IMR-90 (cell line): Measurements from ENCODE around the gene RNF112. TPM values are rescaled to one million over a fixed set of nuclear protein-coding genes. Genes with fewer than 3 reads are reported as not detected.

ENCODE experiments used
- ATAC-seq: fragments of 200-7000 bp; cut with Tn5 transposase; 2 replicates; pipeline ENCODE4 v1.9.1; 2020; ENCODE audit warnings: low read depth, mild to moderate bottlenecking, moderate library complexity
- BruUV-seq: library from RNA; stranded (reverse); fragments of 400-500 nt; replicated peaks from 2 replicates; lab custom pipeline; 2021; lab: Mats Ljungman, UMichigan
- CTCF ChIA-PET: fragments of 300-600 bp; formaldehyde crosslinking; extraction: SDS; loops from one replicate; lab custom pipeline; 2021; ENCODE audit warnings: antibody characterized with exemption; lab: Yijun Ruan, JAX
- POLR2A ChIA-PET: fragments of 300-600 bp; sonication (Branson Sonifier 250); formaldehyde crosslinking; loops from one replicate; lab custom pipeline; 2022; ENCODE audit warnings: antibody characterized with exemption; ENCODE audit not compliant: unreplicated experiment; lab: Charles Lee
- DNase-seq: peaks from one replicate; pipeline ENCODE4 v3.0.0; 2013
- H2AFZ ChIP-seq: replicated peaks from 2 replicates; pipeline ENCODE3; 2013; ENCODE audit warnings: low read length, mild to moderate bottlenecking; ENCODE audit not compliant: poor library complexity
- H2AK5ac ChIP-seq: 2 replicates; pipeline ENCODE4 v1.6.1; 2013; ENCODE audit warnings: low read depth, low read length, inconsistent platforms
- H2AK9ac ChIP-seq: replicated peaks from 2 replicates; pipeline ENCODE3; 2013; ENCODE audit warnings: mild to moderate bottlenecking, low read depth, low read length, moderate library complexity; ENCODE audit not compliant: poor library complexity
- H2BK120ac ChIP-seq: 2 replicates; pipeline ENCODE4 v1.6.1; 2013; ENCODE audit warnings: low read depth, low read length, inconsistent platforms
- H2BK15ac ChIP-seq: 3 replicates; pipeline ENCODE4 v1.6.1; 2013; ENCODE audit warnings: low read depth, low read length, inconsistent platforms
- H2BK20ac ChIP-seq: 2 replicates; pipeline ENCODE4 v1.6.1; 2013; ENCODE audit warnings: low read depth, mild to moderate bottlenecking, inconsistent platforms, low read length, moderate library complexity
- H2BK5ac ChIP-seq: 2 replicates; pipeline ENCODE4 v1.6.1; 2013; ENCODE audit warnings: mild to moderate bottlenecking, low read depth, low read length, inconsistent platforms; ENCODE audit not compliant: poor library complexity, severe bottlenecking
- H3K14ac ChIP-seq: replicated peaks from 2 replicates; pipeline ENCODE4 v1.6.1; 2013; ENCODE audit warnings: low read depth, low read length, inconsistent platforms
- H3K18ac ChIP-seq: 2 replicates; pipeline ENCODE4 v1.6.1; 2013; ENCODE audit warnings: low read depth, low read length, control low read depth
- H3K23ac ChIP-seq: 2 replicates; pipeline ENCODE4 v1.6.1; 2013; ENCODE audit warnings: low read depth, low read length, inconsistent platforms
- H3K27ac ChIP-seq: 2 replicates; pipeline ENCODE4 v1.5.1; 2013; ENCODE audit warnings: mild to moderate bottlenecking, control low read depth, low read length; ENCODE audit not compliant: insufficient read depth
- H3K27me3 ChIP-seq: 2 replicates; pipeline ENCODE4 v1.6.1; 2013; ENCODE audit warnings: low read length; ENCODE audit not compliant: control insufficient read depth, insufficient read depth
- H3K36me3 ChIP-seq: 2 replicates; pipeline ENCODE4 v1.6.1; 2013; ENCODE audit warnings: low read length, mixed read lengths; ENCODE audit not compliant: control insufficient read depth, insufficient read depth
- H3K4ac ChIP-seq: 2 replicates; pipeline ENCODE4 v1.6.1; 2013; ENCODE audit warnings: low read depth, low read length, inconsistent platforms
- H3K4me1 ChIP-seq: 2 replicates; pipeline ENCODE4 v1.6.1; 2013; ENCODE audit warnings: low read length, mixed read lengths; ENCODE audit not compliant: control insufficient read depth, insufficient read depth
- H3K4me2 ChIP-seq: 2 replicates; pipeline ENCODE4 v1.6.1; 2013; ENCODE audit warnings: low read depth, mild to moderate bottlenecking, control low read depth, low read length, moderate library complexity
- H3K4me3 ChIP-seq: 2 replicates; pipeline ENCODE4 v1.5.1; 2013; ENCODE audit warnings: low read depth, mild to moderate bottlenecking, control low read depth, low read length, moderate library complexity; ENCODE audit not compliant: insufficient read depth
- H3K56ac ChIP-seq: 2 replicates; pipeline ENCODE4 v1.6.1; 2013; ENCODE audit warnings: low read length, inconsistent platforms; ENCODE audit not compliant: insufficient read depth; ENCODE audit errors: extremely low read depth
- H3K79me1 ChIP-seq, 2 experiments: 2 replicates each; pipeline ENCODE4 v1.6.1; 2013; ENCODE audit warnings: low read length in 2 of 2, inconsistent platforms in 1 of 2, low read depth in 1 of 2
- H3K9ac ChIP-seq: 2 replicates; pipeline ENCODE4 v1.6.1; 2013; ENCODE audit warnings: low read depth, low read length, control low read depth
- H3K9me1 ChIP-seq: 2 replicates; pipeline ENCODE4 v1.6.1; 2013; ENCODE audit warnings: low read length, inconsistent platforms; ENCODE audit not compliant: insufficient read depth
- H3K9me3 ChIP-seq: 2 replicates; pipeline ENCODE4 v1.6.1; 2013; ENCODE audit warnings: low read length; ENCODE audit not compliant: control insufficient read depth, insufficient read depth
- H4K20me1 ChIP-seq: 2 replicates; pipeline ENCODE4 v1.6.1; 2013; ENCODE audit warnings: low read length, inconsistent platforms; ENCODE audit not compliant: insufficient read depth
- H4K5ac ChIP-seq: 2 replicates; pipeline ENCODE4 v1.6.1; 2013; ENCODE audit warnings: mild to moderate bottlenecking, low read depth, low read length, control low read depth
- H4K8ac ChIP-seq, 2 experiments: 2 replicates each; pipeline ENCODE4 v1.6.1; 2013; ENCODE audit warnings: low read depth in 2 of 2, low read length in 2 of 2, control low read depth in 1 of 2, inconsistent platforms in 1 of 2
- H4K91ac ChIP-seq: 2 replicates; pipeline ENCODE4 v1.6.1; 2013; ENCODE audit warnings: low read depth, low read length, inconsistent platforms; ENCODE audit not compliant: insufficient read depth
- BHLHE40 ChIP-seq: fragments of 150-350 bp; IDR thresholded peaks from 2 replicates; pipeline ENCODE4 v1.6.1; 2016; ENCODE audit warnings: mild to moderate bottlenecking, low read depth, low read length
- CHD1 ChIP-seq: IDR thresholded peaks from 2 replicates; pipeline ENCODE4 v1.6.1; 2012; ENCODE audit warnings: low read depth, low read length, improper control_type of control experiment
- CTCF ChIP-seq: conservative IDR thresholded peaks from 2 replicates; pipeline ENCODE4 v1.5.1; 2012; ENCODE audit warnings: mild to moderate bottlenecking, low read depth, low read length, improper control_type of control experiment
- ELK1 ChIP-seq: fragments of 150-350 bp; IDR thresholded peaks from 2 replicates; pipeline ENCODE4 v1.6.1; 2016; ENCODE audit warnings: low read depth, mild to moderate bottlenecking, low read length, moderate library complexity, borderline replicate concordance
- MAZ ChIP-seq: IDR thresholded peaks from 2 replicates; pipeline ENCODE4 v1.6.1; 2012; ENCODE audit warnings: low read depth, mild to moderate bottlenecking, low read length, improper control_type of control experiment, moderate library complexity, borderline replicate concordance
- MXI1 ChIP-seq: IDR thresholded peaks from 2 replicates; pipeline ENCODE4 v1.6.1; 2012; ENCODE audit warnings: low read depth, mild to moderate bottlenecking, low read length, moderate library complexity, borderline replicate concordance
- NFE2L2 ChIP-seq: fragments of 150-350 bp; IDR thresholded peaks from 2 replicates; pipeline ENCODE4 v1.6.1; 2016; ENCODE audit warnings: low read depth, mild to moderate bottlenecking, low read length
- POLR2A ChIP-seq: IDR thresholded peaks from 2 replicates; pipeline ENCODE4 v1.6.1; 2012; ENCODE audit warnings: mild to moderate bottlenecking, low read depth, low read length
- RCOR1 ChIP-seq: IDR thresholded peaks from 2 replicates; pipeline ENCODE4 v1.6.1; 2012; ENCODE audit warnings: mild to moderate bottlenecking, low read length, improper control_type of control experiment; ENCODE audit not compliant: insufficient replicate concordance
- RFX5 ChIP-seq: IDR thresholded peaks from 2 replicates; pipeline ENCODE4 v1.8.0; 2012; ENCODE audit warnings: low read depth, mild to moderate bottlenecking, low read length, moderate library complexity
- USF2 ChIP-seq: fragments of 150-350 bp; IDR thresholded peaks from 2 replicates; pipeline ENCODE4 v1.6.1; 2017; ENCODE audit warnings: mild to moderate bottlenecking, antibody characterized with exemption, low read length, low read depth
- WGBS, 2 experiments: methylation state at CpG; one replicate each; pipeline versions ENCODE4 v1.1.5 to v1.1.7; 2013; ENCODE audit warnings: missing lambda C conversion rate in 2 of 2; ENCODE audit not compliant: insufficient read length in 1 of 2; ENCODE audit errors: extremely low coverage in 2 of 2; 5-methylcytosine and 5-hydroxymethylcytosine counted together
- dilution Hi-C: fragments of 300-500 bp; cut with HindIII; formaldehyde crosslinking; loops from one replicate; pipeline ENCODE4 v1.14.3; 2018; ENCODE audit warnings: low sequenced_read_pairs; ENCODE audit not compliant: unreplicated experiment
- in situ Hi-C: fragments of 300-500 bp; cut with MboI; formaldehyde crosslinking; loops from 3 replicates; pipeline ENCODE4 v1.14.3; 2019; ENCODE audit warnings: low sequenced_read_pairs, inconsistent platforms, mixed read lengths
- intact Hi-C: fragments of 100-400 bp; cut with micrococcal nuclease; formaldehyde crosslinking; loops from 2 replicates; pipeline ENCODE4 v1.10.0; 2022
- polyA plus RNA-seq, 3 experiments: library from polyadenylated mRNA; depleted of rRNA; stranded (reverse); fragments of >200 nt; gene quantifications; 2 replicates each; pipeline ENCODE4 v1.2.3, GENCODE V29; 2012; ENCODE audit warnings: low replicate concordance in 1 of 3
- total RNA-seq: library from RNA; depleted of rRNA; stranded (reverse); fragments of >200 nt; gene quantifications from 2 replicates; pipeline ENCODE4 v1.2.3, GENCODE V29; 2012

The RNF112 gene
- total and polyA plus RNA-seq, 2 of the 4 experiments (the other 2 are of a cell fraction), result 2.5 to 5.7 TPM

- Histone ChIP-seq H2BK5ac (no peak overlapping the region), H2BK15ac (no peak overlapping the region), H3K36me3 (no peaks in the 10 kb centered on the region), H3K18ac (no peak overlapping the region), H4K5ac (no peak overlapping the region), H3K79me1 (no peaks in the 10 kb centered on the region), H2AK9ac (no peak overlapping the region), H3K27ac (no peak overlapping the region), H3K4ac (no peak overlapping the region), H3K23ac (no peak overlapping the region), H3K14ac (no peak overlapping the region), H4K20me1 (no peaks in the 10 kb centered on the region), H4K8ac (no peak overlapping the region), H3K4me3 (no peak overlapping the region), H3K4me2 (no peak overlapping the region), H2AFZ (peak overlapping the region; percentile 28), H4K91ac (no peak overlapping the region), H3K4me1 (peaks cover 5% of the 10 kb centered on the region), H3K27me3 (peaks cover 3% of the 10 kb centered on the region), H2BK120ac (no peak overlapping the region), H2AK5ac (no peak overlapping the region), H3K9me1 (no peaks in the 10 kb centered on the region), H3K56ac (no peak overlapping the region), H3K9me3 (no peaks in the 10 kb centered on the region; the same call in 1 of the 2 replicates), H3K9ac (no peak overlapping the region), H2BK20ac (no peak overlapping the region)
- DNase-seq, result peak; percentile 6
- intact Hi-C loops (no loop called here), dilution Hi-C loops (no loop called here), in situ Hi-C loops (no loop called here)
- WGBS, 2 experiments, result 83% methylated on average over 1 of the region's 3 CpGs; no CpG with 5 or more reads in 1 of the 2 experiments
- TF ChIP-seq RCOR1, result no peak
- TF ChIP-seq RFX5, result no peak
- no peak for TF ChIP-seq CHD1
- no peak for TF ChIP-seq MXI1
- TF ChIP-seq CTCF, result no peak
- TF ChIP-seq BHLHE40, result no peak
- TF ChIP-seq NFE2L2, result no peak
- TF ChIP-seq POLR2A, result no peak
- TF ChIP-seq ELK1, result no peak
- TF ChIP-seq MAZ, result no peak
- TF ChIP-seq USF2, result no peak
- no TSS peak for BruUV-seq
- POLR2A ChIA-PET, result interaction anchor here (0.6 kb wide), 1 partner anchor 21 kb away, joined by 10 read pairs; no protein-coding TSS in a partner anchor
- no peak for ATAC-seq
- CTCF ChIA-PET, result interaction anchor here (1.2 kb wide), 1 partner anchor 13 kb away, joined by 3 read pairs; no protein-coding TSS in a partner anchor
Observed at GRCh38 chr17:19417611-19418010, 6.6 kb downstream of the RNF112 start.
